ENCODE results near the gene PARN. TPM values are rescaled to one million over a fixed set of nuclear protein-coding genes. Genes with fewer than 3 reads are reported as not detected.

The PARN gene
- total RNA-seq, 1 experiment from 2014 or later, result 37.7 TPM

DNA sequence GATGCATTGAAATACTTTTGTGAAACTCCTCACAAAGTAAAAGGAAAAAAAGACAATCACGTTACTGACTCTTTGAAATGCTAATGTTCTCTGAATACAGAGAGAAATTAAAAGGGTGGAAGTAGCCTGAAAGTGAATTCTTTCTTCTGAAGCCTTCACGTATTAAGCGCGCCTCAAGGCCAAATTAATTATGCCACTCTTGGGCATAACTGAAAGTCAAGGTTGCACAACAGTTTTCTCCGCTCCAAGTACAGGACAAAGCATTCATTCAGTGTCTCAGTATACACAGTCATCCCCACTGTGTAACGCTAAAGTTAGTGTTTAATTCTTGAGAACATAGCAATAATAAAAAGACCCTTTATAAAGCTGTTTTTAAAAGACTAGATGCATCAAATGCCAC is 21.5 kb downstream of the PARN start:
- ChIA-PET POLR2A (no interaction called here), CTCF (no interaction called here)
- Mint-ChIP-seq H3K4me1 (peaks cover 15% of the 10 kb centered on the region), H3K27me3 (ENCODE audit: low read depth) (no peaks in the 10 kb centered on the region), H3K9me3 (no peaks in the 10 kb centered on the region), H3K36me3 (peaks cover 51% of the 10 kb centered on the region), H3K27ac (peak overlapping the region; percentile 55), H3K4me3 (no peak overlapping the region)
- no peak for ATAC-seq
- TF ChIP-seq, protein P1, sequence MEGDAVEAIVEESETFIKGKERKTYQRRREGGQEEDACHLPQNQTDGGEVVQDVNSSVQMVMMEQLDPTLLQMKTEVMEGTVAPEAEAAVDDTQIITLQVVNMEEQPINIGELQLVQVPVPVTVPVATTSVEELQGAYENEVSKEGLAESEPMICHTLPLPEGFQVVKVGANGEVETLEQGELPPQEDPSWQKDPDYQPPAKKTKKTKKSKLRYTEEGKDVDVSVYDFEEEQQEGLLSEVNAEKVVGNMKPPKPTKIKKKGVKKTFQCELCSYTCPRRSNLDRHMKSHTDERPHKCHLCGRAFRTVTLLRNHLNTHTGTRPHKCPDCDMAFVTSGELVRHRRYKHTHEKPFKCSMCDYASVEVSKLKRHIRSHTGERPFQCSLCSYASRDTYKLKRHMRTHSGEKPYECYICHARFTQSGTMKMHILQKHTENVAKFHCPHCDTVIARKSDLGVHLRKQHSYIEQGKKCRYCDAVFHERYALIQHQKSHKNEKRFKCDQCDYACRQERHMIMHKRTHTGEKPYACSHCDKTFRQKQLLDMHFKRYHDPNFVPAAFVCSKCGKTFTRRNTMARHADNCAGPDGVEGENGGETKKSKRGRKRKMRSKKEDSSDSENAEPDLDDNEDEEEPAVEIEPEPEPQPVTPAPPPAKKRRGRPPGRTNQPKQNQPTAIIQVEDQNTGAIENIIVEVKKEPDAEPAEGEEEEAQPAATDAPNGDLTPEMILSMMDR (IDR thresholded peaks at IDR 0.05), result no peak
- TF ChIP-seq MYBL2 (CRISPR knock-in tag; IDR thresholded peaks at IDR 0.05), result no peak
- TF ChIP-seq, protein P2, sequence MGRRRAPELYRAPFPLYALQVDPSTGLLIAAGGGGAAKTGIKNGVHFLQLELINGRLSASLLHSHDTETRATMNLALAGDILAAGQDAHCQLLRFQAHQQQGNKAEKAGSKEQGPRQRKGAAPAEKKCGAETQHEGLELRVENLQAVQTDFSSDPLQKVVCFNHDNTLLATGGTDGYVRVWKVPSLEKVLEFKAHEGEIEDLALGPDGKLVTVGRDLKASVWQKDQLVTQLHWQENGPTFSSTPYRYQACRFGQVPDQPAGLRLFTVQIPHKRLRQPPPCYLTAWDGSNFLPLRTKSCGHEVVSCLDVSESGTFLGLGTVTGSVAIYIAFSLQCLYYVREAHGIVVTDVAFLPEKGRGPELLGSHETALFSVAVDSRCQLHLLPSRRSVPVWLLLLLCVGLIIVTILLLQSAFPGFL (CRISPR knock-in tag; IDR thresholded peaks at IDR 0.05; ENCODE audit: borderline replicate concordance), result no peak
- TF ChIP-seq SMAD4 (CRISPR knock-in tag; IDR thresholded peaks at IDR 0.05), result no peak
- TF ChIP-seq, protein P3, sequence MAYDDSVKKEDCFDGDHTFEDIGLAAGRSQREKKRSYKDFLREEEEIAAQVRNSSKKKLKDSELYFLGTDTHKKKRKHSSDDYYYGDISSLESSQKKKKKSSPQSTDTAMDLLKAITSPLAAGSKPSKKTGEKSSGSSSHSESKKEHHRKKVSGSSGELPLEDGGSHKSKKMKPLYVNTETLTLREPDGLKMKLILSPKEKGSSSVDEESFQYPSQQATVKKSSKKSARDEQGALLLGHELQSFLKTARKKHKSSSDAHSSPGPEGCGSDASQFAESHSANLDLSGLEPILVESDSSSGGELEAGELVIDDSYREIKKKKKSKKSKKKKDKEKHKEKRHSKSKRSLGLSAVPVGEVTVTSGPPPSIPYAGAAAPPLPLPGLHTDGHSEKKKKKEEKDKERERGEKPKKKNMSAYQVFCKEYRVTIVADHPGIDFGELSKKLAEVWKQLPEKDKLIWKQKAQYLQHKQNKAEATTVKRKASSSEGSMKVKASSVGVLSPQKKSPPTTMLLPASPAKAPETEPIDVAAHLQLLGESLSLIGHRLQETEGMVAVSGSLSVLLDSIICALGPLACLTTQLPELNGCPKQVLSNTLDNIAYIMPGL (CRISPR knock-in tag; IDR thresholded peaks at IDR 0.05), result no peak
- TF ChIP-seq, protein P4, sequence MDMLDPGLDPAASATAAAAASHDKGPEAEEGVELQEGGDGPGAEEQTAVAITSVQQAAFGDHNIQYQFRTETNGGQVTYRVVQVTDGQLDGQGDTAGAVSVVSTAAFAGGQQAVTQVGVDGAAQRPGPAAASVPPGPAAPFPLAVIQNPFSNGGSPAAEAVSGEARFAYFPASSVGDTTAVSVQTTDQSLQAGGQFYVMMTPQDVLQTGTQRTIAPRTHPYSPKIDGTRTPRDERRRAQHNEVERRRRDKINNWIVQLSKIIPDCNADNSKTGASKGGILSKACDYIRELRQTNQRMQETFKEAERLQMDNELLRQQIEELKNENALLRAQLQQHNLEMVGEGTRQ (CRISPR knock-in tag; IDR thresholded peaks at IDR 0.05), result no peak
- TF ChIP-seq, protein P5, sequence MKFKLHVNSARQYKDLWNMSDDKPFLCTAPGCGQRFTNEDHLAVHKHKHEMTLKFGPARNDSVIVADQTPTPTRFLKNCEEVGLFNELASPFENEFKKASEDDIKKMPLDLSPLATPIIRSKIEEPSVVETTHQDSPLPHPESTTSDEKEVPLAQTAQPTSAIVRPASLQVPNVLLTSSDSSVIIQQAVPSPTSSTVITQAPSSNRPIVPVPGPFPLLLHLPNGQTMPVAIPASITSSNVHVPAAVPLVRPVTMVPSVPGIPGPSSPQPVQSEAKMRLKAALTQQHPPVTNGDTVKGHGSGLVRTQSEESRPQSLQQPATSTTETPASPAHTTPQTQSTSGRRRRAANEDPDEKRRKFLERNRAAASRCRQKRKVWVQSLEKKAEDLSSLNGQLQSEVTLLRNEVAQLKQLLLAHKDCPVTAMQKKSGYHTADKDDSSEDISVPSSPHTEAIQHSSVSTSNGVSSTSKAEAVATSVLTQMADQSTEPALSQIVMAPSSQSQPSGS (CRISPR knock-in tag; IDR thresholded peaks at IDR 0.05; ENCODE audit: borderline replicate concordance, low read depth), result no peak
- no peak for TF ChIP-seq TEAD1 (CRISPR knock-in tag; IDR thresholded peaks at IDR 0.05)
- TF ChIP-seq, protein P6, sequence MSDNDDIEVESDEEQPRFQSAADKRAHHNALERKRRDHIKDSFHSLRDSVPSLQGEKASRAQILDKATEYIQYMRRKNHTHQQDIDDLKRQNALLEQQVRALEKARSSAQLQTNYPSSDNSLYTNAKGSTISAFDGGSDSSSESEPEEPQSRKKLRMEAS (CRISPR knock-in tag; IDR thresholded peaks at IDR 0.05), result no peak
- no peak for TF ChIP-seq PRRX2 (CRISPR knock-in tag; IDR thresholded peaks at IDR 0.05)
- TF ChIP-seq CREM (CRISPR knock-in tag; IDR thresholded peaks at IDR 0.05), result no peak
- TF ChIP-seq TP53 (CRISPR knock-in tag; IDR thresholded peaks at IDR 0.05), result no peak
- no peak for TF ChIP-seq ETV6 (CRISPR knock-in tag; IDR thresholded peaks at IDR 0.05)
- no peak for TF ChIP-seq TCF7 (CRISPR knock-in tag; IDR thresholded peaks at IDR 0.05; ENCODE audit: low read depth)
- no peak for TF ChIP-seq ZNF317 (CRISPR knock-in tag; IDR thresholded peaks at IDR 0.05; ENCODE audit: borderline replicate concordance, low read depth)
- TF ChIP-seq NFYB (CRISPR knock-in tag; conservative IDR thresholded peaks at IDR 0.05; ENCODE audit: low read depth), result no peak
- TF ChIP-seq ZNF263 (CRISPR knock-in tag; IDR thresholded peaks at IDR 0.05; ENCODE audit: low read depth), result no peak
- DNase-seq (ENCODE audit: low spot score), result no peak

DNA sequence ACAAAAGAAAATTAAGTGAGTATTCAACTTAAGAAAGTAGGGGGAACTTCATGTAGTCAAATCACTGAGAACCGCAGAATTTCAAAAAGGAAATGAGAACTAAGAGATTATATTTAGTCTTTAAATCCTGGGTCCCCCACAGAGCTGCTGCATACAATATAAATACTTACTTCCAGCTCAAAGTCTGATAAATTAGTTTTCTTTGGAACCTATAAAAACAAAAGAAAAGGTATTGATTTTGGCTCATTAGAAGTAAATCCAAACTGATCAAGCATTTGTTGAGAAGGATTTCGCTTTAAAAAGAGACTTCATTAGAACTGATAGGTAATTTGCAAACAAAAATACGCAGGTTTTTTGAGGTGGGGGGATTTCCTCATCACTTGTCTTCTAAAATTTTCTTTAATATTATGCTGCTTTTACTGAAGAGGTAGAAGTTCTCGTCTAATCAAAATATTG is 21.9 kb downstream of the PARN start:
- CTCF ChIA-PET, result no interaction called here
- Mint-ChIP-seq H3K27ac (peak overlapping the region; percentile 55), H3K4me1 (peaks cover 15% of the 10 kb centered on the region), H3K9me3 (no peaks in the 10 kb centered on the region), H3K36me3 (peaks cover 52% of the 10 kb centered on the region), H3K27me3 (ENCODE audit: low read depth) (no peaks in the 10 kb centered on the region), H3K4me3 (no peak overlapping the region)
- POLR2A ChIA-PET, result no interaction called here
- ATAC-seq (no peak), DNase-seq (ENCODE audit: low spot score) (no peak)
- TF ChIP-seq, protein P7, sequence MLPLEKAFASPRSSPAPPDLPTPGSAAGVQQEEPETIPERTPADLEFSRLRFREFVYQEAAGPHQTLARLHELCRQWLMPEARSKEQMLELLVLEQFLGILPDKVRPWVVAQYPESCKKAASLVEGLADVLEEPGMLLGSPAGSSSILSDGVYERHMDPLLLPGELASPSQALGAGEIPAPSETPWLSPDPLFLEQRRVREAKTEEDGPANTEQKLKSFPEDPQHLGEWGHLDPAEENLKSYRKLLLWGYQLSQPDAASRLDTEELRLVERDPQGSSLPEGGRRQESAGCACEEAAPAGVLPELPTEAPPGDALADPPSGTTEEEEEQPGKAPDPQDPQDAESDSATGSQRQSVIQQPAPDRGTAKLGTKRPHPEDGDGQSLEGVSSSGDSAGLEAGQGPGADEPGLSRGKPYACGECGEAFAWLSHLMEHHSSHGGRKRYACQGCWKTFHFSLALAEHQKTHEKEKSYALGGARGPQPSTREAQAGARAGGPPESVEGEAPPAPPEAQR (CRISPR knock-in tag; IDR thresholded peaks at IDR 0.05), result no peak
- TF ChIP-seq MYBL2 (CRISPR knock-in tag; IDR thresholded peaks at IDR 0.05) (no peak), ZNF263 (CRISPR knock-in tag; IDR thresholded peaks at IDR 0.05; ENCODE audit: low read depth) (no peak)
- TF ChIP-seq, protein P8, sequence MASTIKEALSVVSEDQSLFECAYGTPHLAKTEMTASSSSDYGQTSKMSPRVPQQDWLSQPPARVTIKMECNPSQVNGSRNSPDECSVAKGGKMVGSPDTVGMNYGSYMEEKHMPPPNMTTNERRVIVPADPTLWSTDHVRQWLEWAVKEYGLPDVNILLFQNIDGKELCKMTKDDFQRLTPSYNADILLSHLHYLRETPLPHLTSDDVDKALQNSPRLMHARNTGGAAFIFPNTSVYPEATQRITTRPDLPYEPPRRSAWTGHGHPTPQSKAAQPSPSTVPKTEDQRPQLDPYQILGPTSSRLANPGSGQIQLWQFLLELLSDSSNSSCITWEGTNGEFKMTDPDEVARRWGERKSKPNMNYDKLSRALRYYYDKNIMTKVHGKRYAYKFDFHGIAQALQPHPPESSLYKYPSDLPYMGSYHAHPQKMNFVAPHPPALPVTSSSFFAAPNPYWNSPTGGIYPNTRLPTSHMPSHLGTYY (CRISPR knock-in tag; IDR thresholded peaks at IDR 0.05), result no peak

Data from WTC11 (cell line).